GM12801 (cell line): ENCODE data around the gene CXCL13.

Experiments used
- TF ChIP-seq, protein P1 (sequence below): IDR thresholded peaks from one replicate; pipeline ENCODE4 v1.5.1; 2011; ENCODE audit warnings: control low read depth; ENCODE audit not compliant: insufficient read length; ENCODE audit errors: extremely low read depth

The CXCL13 gene, protein sequence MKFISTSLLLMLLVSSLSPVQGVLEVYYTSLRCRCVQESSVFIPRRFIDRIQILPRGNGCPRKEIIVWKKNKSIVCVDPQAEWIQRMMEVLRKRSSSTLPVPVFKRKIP

DNA sequence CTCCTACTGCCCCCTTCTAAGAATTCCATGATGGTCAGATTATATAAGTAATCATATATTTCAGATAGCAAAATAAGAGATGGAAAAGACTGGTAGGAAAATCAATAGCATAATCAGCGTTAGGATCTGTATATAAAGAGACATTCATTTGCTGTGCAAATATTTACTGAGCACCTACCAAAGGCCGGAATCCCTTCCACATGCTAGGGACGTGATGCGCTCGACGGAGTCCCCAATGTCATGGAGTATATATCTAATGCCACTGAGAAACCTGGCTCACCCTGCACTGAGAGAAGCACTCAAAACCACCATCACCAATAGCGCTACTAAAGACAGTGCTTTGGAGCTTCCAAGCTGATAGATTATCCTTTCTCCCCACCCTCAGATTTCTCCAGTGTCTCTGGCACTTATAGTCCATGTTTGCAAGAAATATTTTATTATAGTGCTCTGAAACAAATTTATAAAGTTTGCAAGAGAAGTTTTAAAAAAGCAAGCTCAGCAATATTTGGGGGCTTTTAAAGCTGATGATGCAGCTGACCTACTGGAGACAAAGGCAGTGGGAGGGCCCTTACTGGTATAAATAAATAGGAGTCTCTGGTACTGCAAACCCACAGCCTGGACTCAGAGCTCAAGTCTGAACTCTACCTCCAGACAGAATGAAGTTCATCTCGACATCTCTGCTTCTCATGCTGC lies at the start of gene CXCL13:
Gene CXCL13, plus strand, starts transcription at position 611 of the 693 bp plus-strand sequence. Its CDS starts 46 bp downstream, at position 657.
- TF ChIP-seq, protein P1, sequence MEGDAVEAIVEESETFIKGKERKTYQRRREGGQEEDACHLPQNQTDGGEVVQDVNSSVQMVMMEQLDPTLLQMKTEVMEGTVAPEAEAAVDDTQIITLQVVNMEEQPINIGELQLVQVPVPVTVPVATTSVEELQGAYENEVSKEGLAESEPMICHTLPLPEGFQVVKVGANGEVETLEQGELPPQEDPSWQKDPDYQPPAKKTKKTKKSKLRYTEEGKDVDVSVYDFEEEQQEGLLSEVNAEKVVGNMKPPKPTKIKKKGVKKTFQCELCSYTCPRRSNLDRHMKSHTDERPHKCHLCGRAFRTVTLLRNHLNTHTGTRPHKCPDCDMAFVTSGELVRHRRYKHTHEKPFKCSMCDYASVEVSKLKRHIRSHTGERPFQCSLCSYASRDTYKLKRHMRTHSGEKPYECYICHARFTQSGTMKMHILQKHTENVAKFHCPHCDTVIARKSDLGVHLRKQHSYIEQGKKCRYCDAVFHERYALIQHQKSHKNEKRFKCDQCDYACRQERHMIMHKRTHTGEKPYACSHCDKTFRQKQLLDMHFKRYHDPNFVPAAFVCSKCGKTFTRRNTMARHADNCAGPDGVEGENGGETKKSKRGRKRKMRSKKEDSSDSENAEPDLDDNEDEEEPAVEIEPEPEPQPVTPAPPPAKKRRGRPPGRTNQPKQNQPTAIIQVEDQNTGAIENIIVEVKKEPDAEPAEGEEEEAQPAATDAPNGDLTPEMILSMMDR, result no peak

DNA sequence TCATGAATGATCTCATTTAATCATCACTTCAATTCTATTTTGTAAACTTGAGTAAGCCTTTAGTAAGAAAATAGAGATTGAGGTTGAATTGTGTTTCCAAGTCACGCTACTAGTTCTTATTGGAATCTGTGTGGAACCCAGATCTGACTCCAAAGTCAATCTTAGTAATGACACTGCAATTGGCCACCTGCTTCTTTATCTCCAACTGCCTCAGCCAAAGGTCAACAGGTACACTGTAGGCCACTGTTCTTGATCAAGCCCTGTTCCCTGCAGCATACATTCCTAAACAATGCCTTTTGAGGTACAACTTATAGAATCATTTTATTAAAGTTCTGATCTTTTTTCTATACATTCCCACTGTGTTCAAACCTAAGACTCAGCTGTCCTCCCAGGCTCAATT lies 45.5 kb upstream of the CXCL13 start:
- TF ChIP-seq, protein P1, result no peak

DNA sequence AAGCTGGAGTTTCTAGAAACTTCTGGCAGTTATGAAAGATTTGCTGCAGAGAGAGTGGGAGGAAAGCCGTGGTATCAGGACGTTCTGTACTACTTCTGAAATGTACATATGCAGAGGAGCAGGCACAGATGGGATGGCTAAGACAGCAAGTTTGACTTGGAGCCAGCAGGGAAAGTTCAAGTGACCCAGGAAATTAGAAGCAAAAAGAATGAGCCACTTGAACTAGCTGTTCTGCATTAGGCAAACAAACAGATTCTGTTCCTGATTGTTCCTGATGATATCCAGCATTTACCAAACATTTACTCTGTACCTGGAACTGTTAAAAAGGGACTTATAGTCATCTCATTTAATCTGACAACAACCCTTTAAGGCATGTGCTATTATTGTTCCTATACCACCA lies 41.4 kb upstream of the CXCL13 start:
- TF ChIP-seq, protein P1, result no peak

DNA sequence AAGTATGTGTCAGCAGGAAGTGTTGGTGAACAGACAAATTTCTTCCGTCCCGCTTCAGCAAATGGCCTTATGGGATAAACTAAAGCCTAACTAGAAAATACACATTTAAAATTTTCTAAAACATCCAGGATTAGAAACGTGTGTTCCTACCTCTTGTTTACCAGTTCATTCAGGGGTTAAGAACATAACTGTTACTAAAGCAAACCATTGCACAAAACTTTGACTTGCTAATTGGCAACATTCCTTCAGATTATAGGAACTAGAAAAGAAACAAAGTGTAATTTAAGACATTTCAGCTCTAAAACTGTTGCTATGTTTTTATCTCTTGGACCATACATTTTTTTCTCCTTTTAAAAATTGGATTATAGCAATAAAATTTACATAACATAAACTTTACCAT lies 39.5 kb upstream of the CXCL13 start:
- TF ChIP-seq, protein P1, result no peak

DNA sequence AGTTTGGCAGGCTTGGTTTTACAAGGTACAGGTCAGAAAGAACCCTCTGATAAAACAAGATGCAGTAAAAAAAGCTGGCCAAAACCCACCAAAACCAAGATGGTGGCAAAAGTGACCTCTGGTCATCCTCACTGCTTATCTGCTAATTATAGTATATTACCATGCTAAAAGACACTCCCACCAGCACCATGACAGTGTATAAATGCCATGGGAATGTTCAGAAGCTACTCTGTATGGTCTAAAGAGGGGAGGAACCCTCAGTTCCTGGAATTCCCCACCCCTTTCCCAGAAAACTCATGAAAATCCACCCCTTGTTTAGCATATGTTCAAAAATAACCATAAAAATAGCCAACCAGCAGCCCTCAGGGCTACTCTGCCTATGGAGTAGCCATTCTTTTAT lies 38.1 kb upstream of the CXCL13 start:
- TF ChIP-seq, protein P1, result no peak

DNA sequence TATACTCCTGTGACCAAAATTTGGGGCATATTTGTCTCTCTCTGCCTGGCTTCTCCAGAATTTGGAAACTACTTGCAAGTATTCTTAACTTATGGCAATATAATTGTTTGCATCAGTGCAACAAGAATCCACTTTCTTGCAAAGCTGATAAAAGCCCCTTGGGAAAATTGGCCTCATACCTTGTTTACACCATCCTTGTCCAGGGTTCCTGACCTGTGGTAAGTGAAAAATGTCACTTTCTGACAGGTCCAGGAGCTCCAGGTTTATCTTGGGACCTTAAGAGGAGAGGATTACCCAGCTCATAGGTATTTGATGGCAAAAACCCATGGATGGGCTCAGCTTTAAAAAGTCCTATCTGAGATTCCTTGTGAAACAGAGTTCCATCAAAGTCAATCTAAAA lies 29.3 kb upstream of the CXCL13 start:
- TF ChIP-seq, protein P1, result no peak

DNA sequence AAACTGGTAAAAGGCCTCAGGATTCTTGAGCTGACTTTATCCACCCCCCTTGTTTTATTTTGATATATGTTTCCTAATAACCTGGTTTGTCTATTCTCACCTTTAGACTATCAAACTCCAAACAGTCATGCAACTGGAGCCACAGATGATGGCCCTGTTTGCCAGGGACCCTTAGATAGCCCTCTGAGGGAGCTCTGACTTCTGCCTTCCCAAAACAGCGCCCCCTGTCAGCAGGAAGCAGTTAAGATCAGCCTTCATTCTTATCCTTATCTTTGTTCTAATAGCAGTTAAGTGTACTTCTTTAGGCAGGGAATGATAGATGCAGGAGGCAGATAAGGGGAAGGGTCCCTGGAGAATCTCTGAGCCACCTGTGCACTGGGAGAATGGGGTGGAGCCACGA lies 27.5 kb upstream of the CXCL13 start:
- TF ChIP-seq, protein P1, result no peak
